Spleen (tissue), 11 donors: ENCODE data around the gene SRGAP1. TPM values are rescaled to one million over a fixed set of nuclear protein-coding genes. Genes with fewer than 3 reads are reported as not detected.

Source experiments
- DNase-seq: peaks from one replicate; pipeline ENCODE4 v3.0.0-alpha.2; 2020
- H3K27ac ChIP-seq, 8 donors: fragments of 200-600 bp; sonication (generic) in 7 of 8; 1 replicate in 4 of 8; 2 replicates in 4 of 8; pipeline versions ENCODE4 v1.5.0 to v1.8.0; 2016 to 2021; ENCODE audit warnings: inconsistent platforms in 4 of 8, mild to moderate bottlenecking in 4 of 8, moderate library complexity in 1 of 8
- H3K27me3 ChIP-seq, 7 donors: fragments of 200-600 bp; sonication (generic) in 6 of 7; replicated peaks in 1 of 7; 1 replicate in 4 of 7; 2 replicates in 3 of 7; pipeline versions ENCODE4 v1.5.0 to v1.8.0; 2016 to 2021; ENCODE audit warnings: inconsistent platforms in 3 of 7, mild to moderate bottlenecking in 1 of 7
- H3K36me3 ChIP-seq, 6 donors: fragments of 200-600 bp; sonication (generic) in 5 of 6; 1 replicate in 4 of 6; 2 replicates in 2 of 6; pipeline versions ENCODE4 v1.5.0 to v1.8.0; 2016 to 2021; ENCODE audit warnings: inconsistent platforms in 2 of 6
- H3K4me1 ChIP-seq, 6 donors: fragments of 200-600 bp; sonication (generic) in 5 of 6; 1 replicate in 3 of 6; 2 replicates in 3 of 6; pipeline versions ENCODE4 v1.5.0 to v1.8.0; 2016 to 2021; ENCODE audit warnings: inconsistent platforms in 3 of 6
- H3K4me3 ChIP-seq, 8 donors: fragments of 200-600 bp; sonication (generic) in 7 of 8; 1 replicate in 4 of 8; 2 replicates in 4 of 8; pipeline versions ENCODE4 v1.5.0 to v1.8.0; 2016 to 2021; ENCODE audit warnings: inconsistent platforms in 4 of 8, mild to moderate bottlenecking in 4 of 8, moderate library complexity in 2 of 8
- H3K9me3 ChIP-seq, 8 donors: fragments of 200-600 bp; sonication (generic) in 7 of 8; 1 replicate in 4 of 8; 2 replicates in 4 of 8; pipeline versions ENCODE4 v1.5.0 to v1.8.0; 2016 to 2021; ENCODE audit warnings: inconsistent platforms in 4 of 8
- CTCF ChIP-seq, 11 experiments: fragments of 200-600 bp in 7 of 11; fragments of 450-650 bp in 4 of 11; sonication (generic) in 4 of 11; IDR thresholded peaks in 8 of 11; conservative IDR thresholded peaks in 3 of 11; 1 replicate in 7 of 11; 2 replicates in 4 of 11; pipeline versions ENCODE4 v1.4.0 to v1.8.0; 2016 to 2021; ENCODE audit warnings: antibody characterized with exemption in 11 of 11, inconsistent platforms in 4 of 11, mild to moderate bottlenecking in 1 of 11
- POLR2A ChIP-seq, 3 donors: fragments of 450-650 bp; IDR thresholded peaks; one replicate each; pipeline ENCODE4 v1.5.1; 2017; ENCODE audit warnings: antibody characterized with exemption in 3 of 3, mild to moderate bottlenecking in 1 of 3
- POLR2AphosphoS5 ChIP-seq, 3 donors: sonication (generic); formaldehyde crosslinking; IDR thresholded peaks; one replicate each; pipeline ENCODE4 v1.5.1; 2017; ENCODE audit warnings: antibody characterized with exemption in 3 of 3
- WGBS, 5 donors: extraction: QIAGEN DNeasy Blood & Tissue Kit in 3 of 5; methylation state at CpG; one replicate each; pipeline versions ENCODE4 v1.1.5 to v1.1.7; 2013 to 2018; 5-methylcytosine and 5-hydroxymethylcytosine counted together
- intact Hi-C: fragments of 100-400 bp; cut with DNase I; formaldehyde crosslinking; loops from one replicate; pipeline ENCODE4 v1.15.0; 2023; ENCODE audit warnings: low total_unique reads
- polyA plus RNA-seq, 3 donors: library from polyadenylated mRNA; stranded (reverse); fragments of 200-250 nt; gene quantifications; one replicate each; pipeline ENCODE4 v1.2.1, GENCODE V29; 2013
- total RNA-seq, 7 donors: library from RNA; depleted of rRNA in 3 of 7; stranded (reverse); fragments of >200 nt in 3 of 7; fragmentation: NEBNext Ultra II Directional in 4 of 7; extraction: Animal tissue kit (Norgen Biotek cat#: 25700) in 4 of 7; gene quantifications; one replicate each; pipeline versions ENCODE4 v1.1.0 to v1.2.1, GENCODE V29; 2016 to 2021
- donor health status: healthy with polysubstance abuse.
- donor health status: DM: no; HTN: no; CAD: no; lungs with moderate emphysema.
- donor health status: DM: no; HTN: no; CAD: no.
- donor health status: Bipolar disorder and iron deficiency.
- donor health status: healthy.
- donor health status: DM: no; HTN: no; CAD: no.
- donor health status: DM: yes; HTN: yes; CAD: no.

Gene SRGAP1
- total and polyA plus RNA-seq, 10 donors, result 0.37 to 20.1 (median 13.4) TPM

DNA sequence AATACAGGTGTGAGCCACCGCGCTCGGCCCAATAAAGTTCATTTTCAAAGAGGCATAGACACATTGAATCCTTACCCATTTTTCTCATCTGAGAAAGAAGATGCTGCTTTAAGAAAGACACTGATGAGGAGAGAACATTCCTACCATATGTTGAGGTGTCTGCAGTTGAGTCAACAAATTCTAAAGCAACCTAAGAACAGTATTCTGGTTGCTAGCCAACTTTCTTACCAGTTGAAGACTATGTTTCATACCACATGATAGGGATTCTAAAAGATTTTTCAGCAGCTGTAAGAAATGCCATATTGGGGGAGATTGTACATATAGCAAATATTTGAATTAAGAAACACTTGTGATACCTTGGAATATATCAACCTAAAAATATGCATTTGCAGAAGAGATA, 160.1 kb downstream of the SRGAP1 start:
- intact Hi-C loops, result no loop called here
- peaks cover 0 to 11% (median 3%) of the 10 kb centered on the region in 8 donors for H3K9me3 ChIP-seq
- WGBS, 5 donors, result 94 to 97% (median 96%) methylated on average over 3 of the region's 3 CpGs
- H3K36me3 ChIP-seq, result no peaks in the 10 kb centered on the region
- H3K4me3 ChIP-seq, result no peak overlapping the region
- no peak overlapping the region for H3K27ac ChIP-seq
- TF ChIP-seq CTCF (IDR thresholded peaks at IDR 0.05 in 8 of 11, conservative IDR thresholded peaks at IDR 0.05 in 3 of 11), result no peak
- no peak for TF ChIP-seq POLR2AphosphoS5 (IDR thresholded peaks at IDR 0.05)
- no peak for TF ChIP-seq POLR2A (IDR thresholded peaks at IDR 0.05)
- DNase-seq, result no peak
- no peaks in the 10 kb centered on the region for H3K4me1 ChIP-seq
- no peaks in the 10 kb centered on the region for H3K27me3 ChIP-seq

GRCh38 chr12:64006211-64006825, 161.8 kb downstream of the SRGAP1 start:
- intact Hi-C loops, result no loop called here
- no peak overlapping the region for H3K4me3 ChIP-seq
- no peak for TF ChIP-seq POLR2AphosphoS5 (IDR thresholded peaks at IDR 0.05)
- TF ChIP-seq POLR2A (IDR thresholded peaks at IDR 0.05), result no peak
- TF ChIP-seq CTCF (IDR thresholded peaks at IDR 0.05 in 8 of 11, conservative IDR thresholded peaks at IDR 0.05 in 3 of 11), result no peak
- no peaks in the 10 kb centered on the region for H3K27me3 ChIP-seq
- H3K9me3 ChIP-seq, result peaks cover 0 to 11% (median 3%) of the 10 kb centered on the region in 8 donors
- no peak for DNase-seq
- WGBS, 5 donors, result 22 to 79% (median 54%) methylated on average over 2 of the region's 2 CpGs
- H3K27ac ChIP-seq, result no peak overlapping the region
- H3K4me1 ChIP-seq, result no peaks in the 10 kb centered on the region
- H3K36me3 ChIP-seq, result no peaks in the 10 kb centered on the region

DNA sequence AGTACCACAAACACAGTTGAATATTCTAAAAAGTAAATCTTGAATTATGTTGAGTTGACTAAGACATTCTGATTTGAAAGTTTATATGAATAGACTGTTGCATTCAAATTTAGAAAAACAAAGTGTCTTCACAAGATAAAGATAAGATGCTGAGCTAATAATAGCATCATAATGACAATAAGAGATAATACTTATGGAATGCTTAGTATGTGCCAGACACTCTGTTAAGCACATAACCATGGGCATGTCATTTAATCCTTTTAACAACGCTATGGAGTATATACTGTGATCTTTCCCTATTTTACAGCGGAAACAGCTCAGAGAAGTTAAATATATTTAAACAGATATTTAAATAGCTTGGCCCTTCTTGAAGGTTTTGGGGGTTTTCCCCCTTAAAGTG, 163.4 kb downstream of the SRGAP1 start:
- Histone ChIP-seq H3K4me1 (no peaks in the 10 kb centered on the region), H3K27me3 (no peaks in the 10 kb centered on the region), H3K9me3 (peaks cover 0 to 11% (median 3%) of the 10 kb centered on the region in 8 donors), H3K27ac (no peak overlapping the region), H3K4me3 (no peak overlapping the region), H3K36me3 (no peaks in the 10 kb centered on the region)
- intact Hi-C loops, result no loop called here
- no peak for DNase-seq
- 81 to 90% (median 87%) methylated on average over 2 of the region's 2 CpGs for WGBS, 5 donors
- TF ChIP-seq CTCF (IDR thresholded peaks at IDR 0.05 in 8 of 11, conservative IDR thresholded peaks at IDR 0.05 in 3 of 11), result no peak
- TF ChIP-seq POLR2AphosphoS5 (IDR thresholded peaks at IDR 0.05), result no peak
- no peak for TF ChIP-seq POLR2A (IDR thresholded peaks at IDR 0.05)

- Histone ChIP-seq H3K4me1 (no peaks in the 10 kb centered on the region), H3K27ac (no peak overlapping the region), H3K36me3 (no peaks in the 10 kb centered on the region), H3K9me3 (peaks cover 0 to 3% (median under 1%) of the 10 kb centered on the region in 8 donors), H3K4me3 (no peak overlapping the region), H3K27me3 (no peaks in the 10 kb centered on the region)
- no peak for DNase-seq
- no peak for TF ChIP-seq POLR2AphosphoS5 (IDR thresholded peaks at IDR 0.05)
- no peak for TF ChIP-seq POLR2A (IDR thresholded peaks at IDR 0.05)
- no peak for TF ChIP-seq CTCF (IDR thresholded peaks at IDR 0.05 in 8 of 11, conservative IDR thresholded peaks at IDR 0.05 in 3 of 11)
- 62 to 98% (median 82%) methylated on average over 3 of the region's 3 CpGs for WGBS, 5 donors
- intact Hi-C loops, result no loop called here
These were observed 164.1 kb downstream of the SRGAP1 start for GRCh38 chr12:64008596-64008995.
